SU-DHL-6 (cell line): ENCODE data around the gene MPHOSPH6.

Experiments used
- H2AFZ ChIP-seq: fragments of 200-600 bp; sonication (generic); 2 replicates; pipeline ENCODE4 v1.6.1; 2014; ENCODE audit warnings: low read depth, mild to moderate bottlenecking, moderate library complexity, mixed read lengths, antibody characterized with exemption, low read length; ENCODE audit not compliant: severe bottlenecking
- H3F3A ChIP-seq: fragments of 200-600 bp; shearing (Covaris generic); 2 replicates; pipeline ENCODE4 v1.6.0; 2016; ENCODE audit warnings: antibody characterized with exemption, mild to moderate bottlenecking; ENCODE audit not compliant: insufficient read depth
- H3K27ac ChIP-seq: fragments of 200-600 bp; sonication (generic); 2 replicates; pipeline ENCODE4 v1.5.1; 2016; ENCODE audit warnings: low read depth, mild to moderate bottlenecking, low read length, moderate library complexity, mixed read lengths
- H3K27me3 ChIP-seq: fragments of 200-600 bp; sonication (generic), shearing (Covaris generic); 2 replicates; pipeline ENCODE4 v1.6.0; 2014; ENCODE audit warnings: mild to moderate bottlenecking, low read length
- H3K36me3 ChIP-seq: fragments of 200-600 bp; sonication (generic); 2 replicates; pipeline ENCODE4 v1.6.1; 2014; ENCODE audit warnings: mild to moderate bottlenecking, low read length, mixed read lengths
- H3K4me2 ChIP-seq: fragments of 300-600, 200-600 bp; shearing (Covaris generic), sonication (generic); 2 replicates; pipeline ENCODE4 v1.6.0; 2014; ENCODE audit warnings: low read length, low read depth, mild to moderate bottlenecking; ENCODE audit not compliant: poor library complexity, severe bottlenecking
- H3K4me3 ChIP-seq: fragments of 200-600 bp; sonication (generic); 2 replicates; pipeline ENCODE4 v1.5.1; 2014; ENCODE audit warnings: antibody characterized with exemption, low read length, mild to moderate bottlenecking, mixed read lengths; ENCODE audit not compliant: insufficient read depth, poor library complexity, severe bottlenecking
- H3K79me2 ChIP-seq: fragments of 200-600 bp; sonication (generic); 2 replicates; pipeline ENCODE4 v1.6.1; 2014; ENCODE audit warnings: mild to moderate bottlenecking, low read length, moderate library complexity; ENCODE audit not compliant: insufficient read depth
- H3K9ac ChIP-seq: fragments of 200-600 bp; sonication (generic); 2 replicates; pipeline ENCODE4 v1.7.0; 2014; ENCODE audit warnings: mild to moderate bottlenecking, low read length
- H3K9me2 ChIP-seq: fragments of 200-600 bp; sonication (generic); replicated peaks from 2 replicates; pipeline ENCODE4 v1.6.1; 2014; ENCODE audit warnings: low read length; ENCODE audit not compliant: insufficient read depth
- H3K9me3 ChIP-seq: fragments of 200-600 bp; sonication (generic); 2 replicates; pipeline ENCODE4 v1.6.1; 2014; ENCODE audit warnings: low read length, mixed read lengths; ENCODE audit not compliant: insufficient read depth
- H4K20me1 ChIP-seq: fragments of 200-600 bp; sonication (generic); 2 replicates; pipeline ENCODE4 v1.6.1; 2014; ENCODE audit warnings: low read depth, mild to moderate bottlenecking, antibody characterized with exemption, low read length, moderate library complexity, mixed read lengths
- CTCF ChIP-seq: fragments of 200-600 bp; sonication (generic); IDR thresholded peaks from one replicate; pipeline ENCODE4 v1.5.1; 2017; ENCODE audit warnings: antibody characterized with exemption, mild to moderate bottlenecking, low read length, moderate library complexity; ENCODE audit not compliant: insufficient read depth, poor library complexity, severe bottlenecking
- EZH2phosphoT487 ChIP-seq: fragments of 200-600 bp; sonication (generic), shearing (Covaris generic); conservative IDR thresholded peaks from 2 replicates; pipeline ENCODE4 v1.6.1; 2018; ENCODE audit warnings: mild to moderate bottlenecking, antibody characterized with exemption, low read length, moderate library complexity, mixed read lengths

MPHOSPH6 gene

GRCh38 chr16:82177555-82177954 lies 7.5 kb upstream of the MPHOSPH6 start:
- no peak for TF ChIP-seq EZH2phosphoT487
- no peak for TF ChIP-seq CTCF
- no peaks in the 10 kb centered on the region for H3K9me3 ChIP-seq

DNA sequence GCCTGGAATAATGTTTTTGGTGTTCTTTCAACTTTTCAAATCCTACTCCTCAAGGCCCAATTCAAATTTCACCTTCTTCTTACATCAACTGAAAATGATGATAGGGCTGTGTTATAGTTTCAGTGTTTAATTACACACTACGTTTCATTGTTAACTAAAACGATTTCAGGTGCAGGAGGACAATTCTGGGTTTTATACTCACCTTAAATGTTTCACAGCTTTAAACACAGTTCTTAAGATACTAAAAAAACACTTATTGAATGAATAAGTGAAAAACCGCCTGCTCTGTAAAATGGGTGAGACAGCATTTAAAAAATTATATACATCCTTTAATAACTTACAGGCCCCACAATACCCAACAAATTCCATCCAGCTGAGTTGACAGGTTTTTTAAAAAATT lies 6.2 kb upstream of the MPHOSPH6 start:
- Histone ChIP-seq H3K9me3 (no peaks in the 10 kb centered on the region), H3K36me3 (no peaks in the 10 kb centered on the region), H3K9ac (no peak overlapping the region), H3K4me2 (no peak overlapping the region), H3K4me3 (no peak overlapping the region), H2AFZ (no peak overlapping the region), H3K79me2 (no peaks in the 10 kb centered on the region), H3K27ac (no peak overlapping the region), H4K20me1 (no peaks in the 10 kb centered on the region), H3F3A (no peaks in the 10 kb centered on the region), H3K9me2 (no peaks in the 10 kb centered on the region), H3K27me3 (no peaks in the 10 kb centered on the region)
- TF ChIP-seq EZH2phosphoT487 = no peak
- TF ChIP-seq CTCF = no peak

More at GRCh38 chr16:82177555-82177954, 7.5 kb upstream of the MPHOSPH6 start:
- H3K9ac ChIP-seq = no peak overlapping the region
- no peaks in the 10 kb centered on the region for H3K79me2 ChIP-seq
- no peak overlapping the region for H3K4me2 ChIP-seq
- no peaks in the 10 kb centered on the region for H3K36me3 ChIP-seq
- H3F3A ChIP-seq = no peaks in the 10 kb centered on the region
- no peaks in the 10 kb centered on the region for H3K27me3 ChIP-seq
- H3K27ac ChIP-seq = no peak overlapping the region
- no peaks in the 10 kb centered on the region for H4K20me1 ChIP-seq
- no peaks in the 10 kb centered on the region for H3K9me2 ChIP-seq
- H2AFZ ChIP-seq = no peak overlapping the region
- no peak overlapping the region for H3K4me3 ChIP-seq

DNA sequence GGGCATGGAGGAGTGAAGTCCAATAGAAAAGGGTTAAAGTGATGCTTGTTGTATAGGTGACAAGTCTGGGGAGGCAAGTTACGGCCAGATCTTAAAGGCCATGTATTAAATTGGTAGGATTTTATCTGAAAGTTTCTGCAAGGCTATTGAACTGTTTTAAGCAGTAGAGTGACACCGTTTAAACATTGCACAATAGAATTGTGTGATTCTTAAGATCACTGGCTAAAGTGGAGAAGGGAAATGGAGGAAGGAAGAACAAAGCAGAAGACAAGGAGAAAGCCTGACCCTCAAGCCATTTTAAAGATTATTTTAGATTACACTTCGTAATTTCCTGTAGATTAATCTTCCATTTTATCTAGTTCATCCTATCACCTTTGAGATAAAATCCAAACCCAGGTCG lies 5.6 kb upstream of the MPHOSPH6 start:
- Histone ChIP-seq H3K36me3 (no peaks in the 10 kb centered on the region), H3K27ac (no peak overlapping the region), H3K9me2 (no peaks in the 10 kb centered on the region), H3K4me3 (no peak overlapping the region), H3K79me2 (no peaks in the 10 kb centered on the region), H3K4me2 (no peak overlapping the region), H4K20me1 (no peaks in the 10 kb centered on the region), H3K9ac (no peak overlapping the region), H3K27me3 (no peaks in the 10 kb centered on the region), H2AFZ (no peak overlapping the region), H3K9me3 (no peaks in the 10 kb centered on the region), H3F3A (no peaks in the 10 kb centered on the region)
- no peak for TF ChIP-seq EZH2phosphoT487
- TF ChIP-seq CTCF = no peak
